ENCODE measurements around the gene TTC7B. TPM values are rescaled to one million over a fixed set of nuclear protein-coding genes. Genes with fewer than 3 reads are reported as not detected.

Gene TTC7B
- total RNA-seq, 2 experiments from 2014 or later, result 1.2 to 1.3 TPM

DNA sequence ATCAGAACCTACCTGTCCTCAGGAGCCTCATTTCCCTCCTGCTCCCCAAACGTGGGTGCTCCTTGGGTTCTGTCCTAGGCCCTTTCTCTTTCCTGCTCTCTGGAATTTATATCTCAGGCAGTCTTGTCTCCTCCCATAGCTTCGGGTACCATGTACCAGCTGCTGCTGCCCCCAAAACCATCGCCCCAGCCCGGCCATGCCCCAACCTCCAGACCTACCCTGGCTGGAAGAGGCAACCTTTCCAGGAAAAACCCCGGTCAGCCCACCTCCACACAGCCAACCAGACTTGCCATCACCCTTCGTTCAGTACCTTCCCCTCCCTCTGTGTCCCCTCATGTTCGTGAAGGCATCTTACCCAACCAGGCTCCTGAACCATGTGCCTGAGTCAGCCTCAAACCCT lies 254.3 kb downstream of the TTC7B start:
- Mint-ChIP-seq H3K4me1 (ENCODE audit: low read depth) (no peaks in the 10 kb centered on the region), H3K27me3 (no peaks in the 10 kb centered on the region), H3K36me3 (ENCODE audit: low read depth) (no peaks in the 10 kb centered on the region), H3K27ac (no peak overlapping the region), H3K4me3 (no peak overlapping the region), H3K9me3 (no peaks in the 10 kb centered on the region)
- ATAC-seq (ENCODE audit: poor library complexity), result no peak
- H3K9me3 ChIP-seq (ENCODE audit: control insufficient read depth in 1 of 2, insufficient read depth in 1 of 2, low read length in 2 of 2), result no peaks in the 10 kb centered on the region
- POLR2A ChIA-PET, result no interaction called here
- DNase-seq, result no peak
- H3K4me1 ChIP-seq (ENCODE audit: insufficient read depth, low read length), result no peaks in the 10 kb centered on the region
- H3K27ac ChIP-seq (ENCODE audit: low read depth in 1 of 2, low read length in 2 of 2), result no peak overlapping the region
- H3K36me3 ChIP-seq (ENCODE audit: insufficient read depth, low read length), result no peaks in the 10 kb centered on the region
- CTCF ChIA-PET, result no interaction called here
- no peak overlapping the region for H3K4me3 ChIP-seq (ENCODE audit: low read length)
- intact Hi-C loops (cut with DNase I, micrococcal nuclease), result no loop called here
- no peak for TF ChIP-seq CTCF (IDR thresholded peaks at IDR 0.05)
- H3K27me3 ChIP-seq (ENCODE audit: control insufficient read depth in 1 of 2, insufficient read depth in 2 of 2, low read length in 2 of 2), result no peaks in the 10 kb centered on the region

GRCh38 chr14:90560991-90561390 lies 255.2 kb downstream of the TTC7B start:
- Histone ChIP-seq H3K4me3 (ENCODE audit: low read length) (no peak overlapping the region), H3K9me3 (ENCODE audit: control insufficient read depth in 1 of 2, insufficient read depth in 1 of 2, low read length in 2 of 2) (no peaks in the 10 kb centered on the region), H3K36me3 (ENCODE audit: insufficient read depth, low read length) (no peaks in the 10 kb centered on the region), H3K27me3 (ENCODE audit: control insufficient read depth in 1 of 2, insufficient read depth in 2 of 2, low read length in 2 of 2) (no peaks in the 10 kb centered on the region), H3K27ac (ENCODE audit: low read depth in 1 of 2, low read length in 2 of 2) (no peak overlapping the region), H3K4me1 (ENCODE audit: insufficient read depth, low read length) (no peaks in the 10 kb centered on the region)
- Mint-ChIP-seq H3K36me3 (ENCODE audit: low read depth) (no peaks in the 10 kb centered on the region), H3K27ac (no peak overlapping the region), H3K4me1 (ENCODE audit: low read depth) (no peaks in the 10 kb centered on the region), H3K27me3 (no peaks in the 10 kb centered on the region), H3K9me3 (no peaks in the 10 kb centered on the region), H3K4me3 (no peak overlapping the region)
- ChIA-PET CTCF (no interaction called here), POLR2A (no interaction called here)
- intact Hi-C loops (cut with DNase I, micrococcal nuclease), result no loop called here
- DNase-seq (no peak), ATAC-seq (ENCODE audit: poor library complexity) (no peak)
- TF ChIP-seq CTCF (IDR thresholded peaks at IDR 0.05), result no peak

DNA sequence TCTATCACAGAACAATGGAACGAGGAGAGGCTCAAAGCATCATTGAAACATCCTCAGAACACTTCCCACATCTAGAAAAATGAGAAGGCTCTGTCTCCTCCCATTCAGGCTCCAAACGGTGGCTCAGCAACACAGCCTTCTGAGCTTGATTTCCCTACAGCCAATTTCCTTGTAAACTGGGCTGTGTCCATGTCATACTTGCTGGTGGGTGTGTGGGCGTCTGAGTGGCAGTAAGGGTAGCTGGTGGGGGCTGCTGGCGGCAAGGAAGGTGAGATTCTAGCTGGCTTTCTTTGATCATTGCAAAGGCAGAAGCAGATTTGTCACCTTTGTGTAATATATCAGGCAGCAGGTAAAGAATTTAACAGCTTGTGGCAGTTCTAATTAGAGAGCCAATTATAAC lies 255.7 kb downstream of the TTC7B start:
- ChIA-PET CTCF (no interaction called here), POLR2A (no interaction called here)
- no peak overlapping the region for H3K4me3 ChIP-seq (ENCODE audit: low read length)
- Mint-ChIP-seq H3K4me3 (no peak overlapping the region), H3K27me3 (no peaks in the 10 kb centered on the region), H3K36me3 (ENCODE audit: low read depth) (no peaks in the 10 kb centered on the region), H3K9me3 (no peaks in the 10 kb centered on the region), H3K27ac (no peak overlapping the region), H3K4me1 (ENCODE audit: low read depth) (no peaks in the 10 kb centered on the region)
- no peak for TF ChIP-seq CTCF (IDR thresholded peaks at IDR 0.05)
- no peaks in the 10 kb centered on the region for H3K27me3 ChIP-seq (ENCODE audit: control insufficient read depth in 1 of 2, insufficient read depth in 2 of 2, low read length in 2 of 2)
- DNase-seq (no peak), ATAC-seq (ENCODE audit: poor library complexity) (no peak)
- no peaks in the 10 kb centered on the region for H3K36me3 ChIP-seq (ENCODE audit: insufficient read depth, low read length)
- no peaks in the 10 kb centered on the region for H3K4me1 ChIP-seq (ENCODE audit: insufficient read depth, low read length)
- intact Hi-C loops (cut with DNase I, micrococcal nuclease), result no loop called here
- no peaks in the 10 kb centered on the region for H3K9me3 ChIP-seq (ENCODE audit: control insufficient read depth in 1 of 2, insufficient read depth in 1 of 2, low read length in 2 of 2)
- no peak overlapping the region for H3K27ac ChIP-seq (ENCODE audit: low read depth in 1 of 2, low read length in 2 of 2)

Data from CD4-positive, alpha-beta T cell (primary cell).